K562 (cell line): ENCODE measurements around the gene NR2F2. TPM values are rescaled to one million over a fixed set of nuclear protein-coding genes. Genes with fewer than 3 reads are reported as not detected.

Source experiments
- ATAC-seq: fragments of 200-7000 bp; cut with Tn5 transposase; 3 replicates; pipeline ENCODE4 v1.9.1; 2020; ENCODE audit warnings: moderate library complexity
- BruUV-seq: library from RNA; stranded (reverse); fragments of 400-500 nt; replicated peaks from 2 replicates; lab custom pipeline; 2021; lab: Mats Ljungman, UMichigan
- CTCF ChIA-PET: fragments of 300-600 bp; formaldehyde crosslinking; extraction: SDS; loops from one replicate; lab custom pipeline; 2021; ENCODE audit warnings: low intra/inter-chr PET ratio; lab: Yijun Ruan, JAX
- POLR2A ChIA-PET: fragments of 300-600, 350-650 bp; sonication (Branson Sonifier 250); formaldehyde crosslinking; extraction: SDS; loops from one replicate; lab custom pipeline; 2021; ENCODE audit warnings: antibody characterized with exemption, inconsistent platforms; lab: Yijun Ruan, JAX
- DNase-seq, 4 experiments: peaks; one replicate each; pipeline versions ENCODE4 v3.0.0 to v3.0.0-alpha.2; 2011 to 2018; ENCODE audit warnings: low spot score in 3 of 4, mixed read lengths in 3 of 4; ENCODE audit errors: extremely low read depth in 1 of 4
- FAIRE-seq: peaks from 2 replicates; lab custom pipeline; 2011; peaks lifted over from hg19 to GRCh38; lab: Jason Lieb, UNC
- H2AFZ ChIP-seq: 2 replicates; pipeline ENCODE4 v1.6.0; 2011; ENCODE audit warnings: low read depth, low read length, control low read depth, inconsistent platforms
- H3K27ac ChIP-seq: fragments of 200-600 bp; 3 replicates; pipeline ENCODE4 v1.8.0; 2011; ENCODE audit warnings: low read depth, mild to moderate bottlenecking, control low read depth, inconsistent platforms, low read length, moderate library complexity, mixed read lengths; ENCODE audit errors: extremely low read depth
- H3K27me3 ChIP-seq, 2 experiments: fragments of 300-600 bp in 1 of 2; 2 replicates in 1 of 2; 3 replicates in 1 of 2; pipeline versions ENCODE4 v1.6.0 to v1.8.0; 2011; ENCODE audit warnings: inconsistent platforms in 2 of 2, low read length in 2 of 2, mild to moderate bottlenecking in 1 of 2, mixed read lengths in 1 of 2, moderate library complexity in 1 of 2; ENCODE audit not compliant: control insufficient read depth in 2 of 2, insufficient read depth in 2 of 2
- H3K36me3 ChIP-seq: fragments of 300-600 bp; 3 replicates; pipeline ENCODE4 v1.8.0; 2011; ENCODE audit warnings: mild to moderate bottlenecking, low read length, inconsistent platforms; ENCODE audit not compliant: control insufficient read depth, insufficient read depth
- H3K4me1 ChIP-seq, 2 experiments: fragments of 200-600 bp in 1 of 2; replicated peaks in 1 of 2; 2 replicates in 1 of 2; 3 replicates in 1 of 2; pipeline versions ENCODE4 v1.5.1 to v1.8.0; 2011; ENCODE audit warnings: inconsistent platforms in 2 of 2, low read length in 2 of 2, mild to moderate bottlenecking in 1 of 2, mixed read lengths in 1 of 2, moderate library complexity in 1 of 2; ENCODE audit not compliant: control insufficient read depth in 2 of 2, insufficient read depth in 2 of 2
- H3K4me2 ChIP-seq: 2 replicates; pipeline ENCODE4 v1.6.1; 2011; ENCODE audit warnings: low read length, control low read depth, inconsistent platforms, mixed read lengths; ENCODE audit not compliant: insufficient read depth
- H3K4me3 ChIP-seq: fragments of 200-600 bp; sonication (generic), shearing (Covaris generic); 2 replicates; pipeline ENCODE4 v1.5.1; 2016; ENCODE audit warnings: control low read depth, inconsistent platforms
- H3K79me2 ChIP-seq: fragments of 200-600 bp; 3 replicates; pipeline ENCODE4 v1.8.0; 2011; ENCODE audit warnings: low read length, inconsistent platforms; ENCODE audit not compliant: control insufficient read depth, insufficient read depth
- H3K9ac ChIP-seq, 2 experiments: 2 replicates each; pipeline versions ENCODE4 v1.6.0 to v1.6.1; 2011; ENCODE audit warnings: low read depth in 2 of 2, low read length in 2 of 2, control low read depth in 1 of 2, inconsistent platforms in 1 of 2, mild to moderate bottlenecking in 1 of 2, mixed read lengths in 1 of 2; ENCODE audit not compliant: insufficient read depth in 1 of 2
- H3K9me1 ChIP-seq: one replicate; pipeline ENCODE4 v1.6.0; 2011; ENCODE audit warnings: inconsistent platforms, mild to moderate bottlenecking, low read length, moderate library complexity; ENCODE audit not compliant: control insufficient read depth, insufficient read depth
- H3K9me3 ChIP-seq: replicated peaks from 2 replicates; pipeline ENCODE4 v1.5.1; 2011; ENCODE audit warnings: low read depth, low read length, inconsistent platforms; ENCODE audit not compliant: control insufficient read depth, insufficient read depth
- H4K20me1 ChIP-seq: replicated peaks from 2 replicates; pipeline ENCODE4 v1.6.1; 2011; ENCODE audit warnings: low read length, inconsistent platforms, mixed read lengths; ENCODE audit not compliant: control insufficient read depth, insufficient read depth
- HCFC1 ChIP-seq: IDR thresholded peaks from 2 replicates; pipeline ENCODE4 v1.6.1; 2012; ENCODE audit warnings: low read depth, low read length, improper control_type of control experiment
- HMGXB4 ChIP-seq: sonication (generic); formaldehyde crosslinking; IDR thresholded peaks from 2 replicates; pipeline ENCODE4 v1.8.1; 2023; ENCODE audit warnings: mild to moderate bottlenecking, missing genetic modification reagents
- MLLT1 ChIP-seq, 2 experiments: fragments of 450-650 bp; IDR thresholded peaks; 2 replicates each; pipeline ENCODE4 v1.6.1; 2016
- PRDM10 ChIP-seq: fragments of 450-650 bp; IDR thresholded peaks from 2 replicates; pipeline ENCODE4 v1.6.1; 2018; ENCODE audit not compliant: partially characterized antibody
- YY1 ChIP-seq, 3 experiments: IDR thresholded peaks; 2 replicates each; pipeline ENCODE4 v1.6.1; 2011; ENCODE audit warnings: low read length in 2 of 3, mild to moderate bottlenecking in 2 of 3, moderate library complexity in 2 of 3, borderline replicate concordance in 1 of 3, control low read depth in 1 of 3, low read depth in 1 of 3; ENCODE audit not compliant: insufficient read depth in 3 of 3, insufficient replicate concordance in 2 of 3, control insufficient read depth in 1 of 3, insufficient read length in 1 of 3; ENCODE audit errors: extremely low read depth in 1 of 3
- ZNF395 ChIP-seq: fragments of 200-800 bp; sonication (Bioruptor generic); IDR thresholded peaks from 2 replicates; pipeline ENCODE4 v1.6.1; 2017; ENCODE audit warnings: missing genetic modification characterization, missing compliant biosample characterization
- ZNF644 ChIP-seq: fragments of 200-800 bp; sonication (Bioruptor generic); IDR thresholded peaks from 2 replicates; pipeline ENCODE4 v1.6.1; 2016; ENCODE audit warnings: low read depth, missing genetic modification characterization, missing compliant biosample characterization
- WGBS: fragments of 100-300 bp; shearing (Covaris generic); methylation state at CpG from one replicate; pipeline ENCODE4 v1.1.6; 2016; ENCODE audit warnings: low coverage, mixed read lengths; ENCODE audit not compliant: insufficient coverage; ENCODE audit errors: missing lambda C conversion rate; 5-methylcytosine and 5-hydroxymethylcytosine counted together
- in situ Hi-C: fragments of 300-500 bp; cut with MboI; formaldehyde crosslinking; loops from 4 replicates; pipeline ENCODE4 v1.15.0; 2018; ENCODE audit warnings: inconsistent platforms, mixed read lengths
- intact Hi-C: fragments of 100-400 bp; cut with micrococcal nuclease; formaldehyde crosslinking; loops from 2 replicates; pipeline ENCODE4 v1.14.2; 2022
- polyA plus RNA-seq, 8 experiments: library from polyadenylated mRNA; depleted of rRNA in 4 of 8; stranded (reverse) in 5 of 8; unstranded in 3 of 8; fragments of >200 nt; fragmentation: Nextera tagmentation in 2 of 8; fragmentation: Illumina TruSeq in 1 of 8; extraction: Ambion mirVana in 2 of 8; extraction: Trizol in 1 of 8; gene quantifications; 2 replicates each; pipeline versions ENCODE4 v1.2.1 to v1.2.3, GENCODE V29; 2011 to 2014; ENCODE audit warnings: inconsistent platforms in 1 of 8, missing spikeins in 1 of 8
- total RNA-seq, 7 experiments: library from RNA; depleted of rRNA in 6 of 7; stranded (reverse); fragments of >200 nt in 6 of 7; fragmentation: Illumina TruSeq in 2 of 7; extraction: Trizol in 2 of 7; gene quantifications; 2 replicates each; pipeline versions ENCODE4 v1.2.1 to v1.2.3, GENCODE V29; 2011 to 2021; ENCODE audit warnings: low replicate concordance in 1 of 7

The NR2F2 gene
- total and polyA plus RNA-seq, 9 of the 15 experiments (the other 6 are each of a cell fraction or from before 2014, with no cell fraction given), result 6.0 to 51.8 (median 11.1) TPM

- CTCF ChIA-PET, result no interaction called here
- H3K4me2 ChIP-seq, result peak overlapping the region; percentile 92
- H3K9me1 ChIP-seq, result no peaks in the 10 kb centered on the region
- H3K27me3 ChIP-seq, result no peaks in the 10 kb centered on the region
- H3K27ac ChIP-seq, result peak overlapping the region; percentile 94
- in situ Hi-C loops, result loop anchor here (10.0 to 25.0 kb wide), 2 partner anchors 409 to 904 kb away; no protein-coding TSS in a partner anchor
- 2% methylated on average over 52 of the region's 67 CpGs for WGBS
- peak in 2 of 4 experiments; percentile 38 to 46 for DNase-seq
- H3K36me3 ChIP-seq, result peaks cover 44% of the 10 kb centered on the region
- H3K4me1 ChIP-seq, result peaks cover 35 to 36% of the 10 kb centered on the region in 2 experiments
- H4K20me1 ChIP-seq, result peaks cover 24% of the 10 kb centered on the region
- peak overlapping the region; percentile 71 for H3K4me3 ChIP-seq
- peaks cover 87% of the 10 kb centered on the region for H3K79me2 ChIP-seq
- peak overlapping the region; percentile 88 to 97 for H3K9ac ChIP-seq
- ATAC-seq, result peak; percentile 6
- peak overlapping the region; percentile 46 for H2AFZ ChIP-seq
- no peaks in the 10 kb centered on the region for H3K9me3 ChIP-seq
- FAIRE-seq, result no peak
- no TSS peak for BruUV-seq
- intact Hi-C loops, result loop anchor here (5.0 to 10.0 kb wide), 3 partner anchors 151 to 1629 kb away; partner anchors contain the start of gene ARRDC4
- POLR2A ChIA-PET, result interaction anchor here (0.6 to 1.7 kb wide), 4 partner anchors 11 to 776 kb away, joined by 3 to 6 read pairs (median 4); no protein-coding TSS in a partner anchor
- TF ChIP-seq PRDM10, result no peak
- TF ChIP-seq ZNF644, result 0 out of 2 replicates have a peak, but pooled peaks have one; percentile 6
- TF ChIP-seq MLLT1 (IDR thresholded peaks at IDR 0.05), result 0 out of 4 replicates have a peak, but pooled peaks of 1 of the 2 experiments have one; percentile 53
- no peak for TF ChIP-seq HCFC1
- no peak for TF ChIP-seq ZNF395
- peak in 1 of 3 experiments; percentile 21 for TF ChIP-seq YY1 (IDR thresholded peaks at IDR 0.05; ENCODE audit: borderline replicate concordance in 1 of 3, control insufficient read depth in 1 of 3, extremely low read depth in 1 of 3, insufficient read depth in 3 of 3, insufficient read length in 1 of 3, insufficient replicate concordance in 2 of 3, low read depth in 1 of 3, low read length in 2 of 3)
- no peak for TF ChIP-seq HMGXB4
Measured at GRCh38 chr15:96333131-96334016, 2.9 kb downstream of the NR2F2 start.
